NOMO-1 treated with dmso at 0.1 percent for 144 hours (cell line): ENCODE results near the gene FAM107B.

Source experiments
- DNase-seq: peaks from one replicate; lab custom pipeline; 2025; ENCODE audit not compliant: unreplicated experiment; lab: John Stamatoyannopoulos, UW

The FAM107B gene

GRCh38 chr10:14518149-14518548, 256.5 kb downstream of the FAM107B start:
- DNase-seq = no peak

GRCh38 chr10:14513123-14513522, 261.6 kb downstream of the FAM107B start:
- DNase-seq = no peak

- DNase-seq = no peak
Observed at GRCh38 chr10:14510346-14510745, 264.4 kb downstream of the FAM107B start.

DNA sequence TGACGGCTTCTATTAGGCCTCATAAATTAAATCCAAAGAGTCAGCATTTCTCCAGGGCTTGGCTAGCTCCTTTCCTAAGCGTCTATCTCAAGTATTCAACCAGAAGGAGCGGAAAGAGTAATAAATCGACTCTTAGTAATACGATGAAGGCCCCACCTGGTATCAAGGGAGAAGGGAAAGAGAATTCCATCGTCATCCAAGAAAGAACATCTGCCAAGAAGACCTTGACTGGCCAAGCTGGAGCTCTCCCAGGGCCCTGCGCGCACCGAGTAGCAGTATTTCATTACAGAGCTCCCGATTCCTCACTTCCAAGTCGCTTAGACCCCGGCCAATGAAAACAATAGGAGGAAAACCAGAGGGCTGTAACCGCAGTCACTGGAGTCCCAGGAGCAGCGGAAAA, 266.0 kb downstream of the FAM107B start:
- DNase-seq = no peak

DNA sequence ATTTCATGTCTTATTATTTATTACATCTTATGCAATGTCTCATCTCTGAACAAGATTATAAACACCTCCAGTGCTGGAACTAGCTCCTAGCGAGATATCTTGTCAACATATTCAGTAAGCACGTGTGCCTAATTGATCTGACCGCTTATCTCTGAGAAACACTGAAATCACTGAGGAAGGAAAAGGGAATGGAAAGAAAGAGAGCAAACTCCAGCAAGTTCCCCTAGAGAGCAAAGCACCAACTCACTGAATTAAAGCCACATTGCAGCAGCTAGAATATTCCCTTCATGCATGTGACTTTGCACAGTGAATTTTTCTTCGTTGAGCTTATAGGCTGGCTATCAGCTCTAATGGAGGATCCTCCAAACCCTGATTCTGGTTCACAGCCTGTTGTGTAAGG, 266.9 kb downstream of the FAM107B start:
- DNase-seq = no peak

- no peak for DNase-seq
Observed at GRCh38 chr10:14507176-14507575, 267.5 kb downstream of the FAM107B start.

DNA sequence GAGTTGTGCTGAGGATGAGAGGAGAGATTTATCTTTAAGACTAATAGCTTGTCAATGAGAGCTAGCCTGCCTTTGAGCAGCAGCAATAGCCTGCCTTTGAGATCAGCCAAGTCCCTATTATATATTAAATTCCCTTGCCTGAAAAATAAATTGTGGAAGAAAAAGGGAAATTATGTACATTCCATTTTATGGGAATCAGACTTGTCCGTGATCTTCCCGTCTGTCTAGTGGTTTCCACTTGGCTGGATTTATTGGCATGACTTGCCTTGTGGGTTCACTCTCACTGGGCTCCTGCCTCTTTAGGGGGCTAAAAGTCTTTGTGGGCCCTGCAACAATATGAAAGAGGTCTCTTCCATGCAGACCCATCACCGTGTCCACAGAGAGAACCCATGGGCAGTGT, 272.3 kb downstream of the FAM107B start:
- no peak for DNase-seq

DNA sequence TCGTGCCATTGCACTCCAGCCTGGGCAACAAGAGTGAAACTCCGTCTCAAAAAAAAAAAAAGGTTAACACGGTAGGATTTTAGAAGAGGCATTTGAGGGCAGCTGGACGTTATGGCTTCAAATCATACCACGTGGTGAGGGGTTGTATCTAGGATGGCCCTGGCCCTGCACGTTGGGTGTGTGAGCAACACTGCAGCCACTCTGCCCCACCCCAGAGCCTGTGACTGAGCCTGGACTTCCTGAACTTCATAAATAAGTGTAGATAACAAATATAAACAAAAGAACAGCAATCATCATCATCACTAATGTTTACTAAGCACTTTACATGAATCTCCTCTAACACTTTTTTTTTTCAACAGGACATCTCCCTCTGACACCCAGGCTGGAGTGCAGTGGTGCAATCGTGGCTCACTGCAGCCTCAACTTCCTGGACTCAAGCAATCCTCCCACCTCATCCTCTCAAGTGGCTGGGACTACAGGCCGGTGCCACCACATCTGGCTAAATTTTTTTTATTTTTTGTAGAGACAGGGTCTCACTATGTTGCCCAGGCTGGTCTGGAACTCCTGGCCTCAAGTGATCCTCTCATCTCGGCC, 274.4 kb downstream of the FAM107B start:
- DNase-seq = no peak

DNA sequence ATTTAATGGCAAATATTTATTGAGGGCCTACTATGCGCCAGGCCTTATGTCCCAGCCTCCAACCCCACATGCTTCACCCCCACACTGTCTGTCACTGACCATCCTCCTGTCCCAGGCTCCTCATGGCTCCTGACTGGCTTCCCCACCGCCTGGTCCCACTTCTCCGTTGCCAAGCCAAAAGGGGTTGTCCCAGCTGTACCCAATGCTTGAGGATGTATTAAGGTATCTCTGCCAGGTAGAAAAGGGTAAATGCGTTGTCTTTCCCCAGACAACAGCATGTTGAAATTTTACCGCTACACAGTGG, 275.1 kb downstream of the FAM107B start:
- no peak for DNase-seq

DNA sequence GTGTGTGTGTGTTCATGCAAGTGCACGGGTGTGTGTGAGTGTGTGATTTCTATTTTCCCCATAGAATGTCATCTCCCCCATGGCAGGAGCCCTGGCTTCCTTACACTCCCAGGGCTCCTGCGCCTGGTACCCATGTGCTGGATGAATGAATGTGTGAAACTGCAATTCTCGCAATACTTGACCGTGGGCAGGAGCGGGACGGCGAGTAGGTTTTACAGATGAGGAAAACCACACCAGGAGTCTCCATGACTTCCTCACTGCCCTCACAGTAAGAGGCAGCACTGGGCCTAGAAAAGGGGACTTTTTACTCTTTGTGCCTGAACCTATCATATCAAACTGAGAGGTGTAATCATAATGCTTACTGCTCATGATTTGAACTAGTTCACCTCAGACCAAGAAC, 276.4 kb downstream of the FAM107B start:
- no peak for DNase-seq

- no peak for DNase-seq
Observed at GRCh38 chr10:14491811-14492210, 282.9 kb downstream of the FAM107B start.

DNA sequence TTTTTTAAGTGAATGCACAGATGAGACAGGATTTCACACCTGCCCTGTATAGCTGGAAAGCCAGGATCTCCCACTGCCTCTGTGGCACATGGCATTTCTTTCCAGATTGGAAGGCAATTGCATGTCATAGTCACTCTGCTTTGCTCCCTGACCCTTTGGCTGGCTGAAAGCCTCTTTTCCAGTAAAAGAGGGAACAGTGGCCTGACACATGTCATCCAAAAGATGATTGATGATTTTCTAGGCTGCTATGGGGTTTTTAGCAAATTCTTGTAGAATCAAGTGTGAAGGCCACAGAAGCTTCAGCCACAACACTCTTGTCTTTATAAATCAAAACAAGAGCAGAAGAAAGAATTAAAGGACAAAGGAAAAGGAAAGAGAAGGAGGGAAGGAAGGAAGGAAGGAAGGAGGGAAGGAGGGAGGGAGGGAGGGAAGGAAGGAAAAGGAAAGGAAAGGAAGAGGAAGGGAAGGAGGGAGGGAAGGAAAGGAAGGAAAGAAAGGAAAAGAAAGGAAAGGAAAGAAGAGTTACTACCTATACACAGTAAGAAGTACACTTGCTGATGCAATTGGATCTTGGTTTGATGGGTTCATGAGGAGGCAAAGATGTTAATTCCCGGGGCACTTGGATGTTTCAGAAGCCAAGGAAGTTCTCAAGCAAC, 285.0 kb downstream of the FAM107B start:
- no peak for DNase-seq

GRCh38 chr10:14487488-14487883, 287.2 kb downstream of the FAM107B start:
- DNase-seq = no peak

- no peak for DNase-seq
Observed at GRCh38 chr10:14486777-14487487, 287.8 kb downstream of the FAM107B start.

DNA sequence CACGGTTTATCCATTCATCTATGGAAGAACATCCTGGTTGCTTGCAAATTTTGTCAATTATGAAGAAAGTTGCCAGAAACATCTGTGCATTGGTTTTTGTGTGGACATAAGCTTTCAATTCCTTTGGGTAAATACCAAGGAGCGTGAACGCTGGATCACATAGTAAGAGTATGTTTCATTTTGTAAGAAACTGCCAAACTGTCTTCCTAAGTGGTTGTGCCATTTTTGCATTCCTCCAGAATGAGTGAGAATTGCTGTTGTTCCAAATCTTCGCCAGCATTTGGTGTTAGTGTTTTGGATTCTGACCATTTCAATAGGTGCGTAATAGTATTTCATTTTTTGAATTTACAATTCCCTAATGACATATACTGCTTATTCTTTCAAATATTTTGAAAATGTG, 288.7 kb downstream of the FAM107B start:
- DNase-seq = no peak

DNA sequence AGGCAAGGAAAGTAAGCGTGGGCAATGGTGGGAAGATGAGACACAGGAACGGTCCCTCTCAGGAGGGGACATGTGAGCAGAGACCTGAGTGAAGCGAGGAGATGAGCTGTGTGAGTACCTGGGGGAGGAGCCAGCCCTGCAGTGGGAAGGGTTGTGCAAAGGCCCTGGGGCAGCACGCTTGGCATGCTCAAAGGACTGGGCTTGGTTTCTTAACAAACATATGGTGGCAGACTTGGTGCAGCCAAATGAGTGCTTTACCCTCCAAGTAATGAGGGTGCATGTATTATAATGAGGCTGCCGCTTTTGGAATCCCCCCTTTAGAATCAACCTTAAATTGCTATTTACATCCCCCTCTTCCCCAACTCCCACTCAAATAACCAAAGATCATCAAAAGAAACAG, 291.3 kb downstream of the FAM107B start:
- DNase-seq = no peak

GRCh38 chr10:14481752-14482151, 292.9 kb downstream of the FAM107B start:
- no peak for DNase-seq

GRCh38 chr10:14481014-14481413, 293.7 kb downstream of the FAM107B start:
- DNase-seq = no peak

DNA sequence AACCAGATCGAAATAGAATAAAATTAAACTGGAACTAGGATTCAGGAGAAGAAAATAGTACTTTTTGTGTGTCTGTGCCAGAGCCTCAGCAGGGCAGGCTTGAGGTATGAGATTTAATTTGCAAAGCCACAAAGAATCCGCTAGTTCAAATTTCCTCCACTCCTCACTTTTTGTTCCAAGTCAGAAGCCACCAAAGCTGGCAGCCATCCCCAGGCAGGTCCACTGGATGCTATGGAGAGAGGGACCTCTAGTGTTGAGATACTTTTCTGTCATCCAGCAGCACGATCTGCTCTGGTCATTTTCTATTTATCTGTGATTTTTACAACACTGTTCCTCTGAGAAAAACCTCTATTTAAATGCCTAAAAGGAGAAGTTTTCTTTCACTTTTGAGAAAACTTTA, 296.1 kb downstream of the FAM107B start:
- DNase-seq = peak; percentile 7

DNA sequence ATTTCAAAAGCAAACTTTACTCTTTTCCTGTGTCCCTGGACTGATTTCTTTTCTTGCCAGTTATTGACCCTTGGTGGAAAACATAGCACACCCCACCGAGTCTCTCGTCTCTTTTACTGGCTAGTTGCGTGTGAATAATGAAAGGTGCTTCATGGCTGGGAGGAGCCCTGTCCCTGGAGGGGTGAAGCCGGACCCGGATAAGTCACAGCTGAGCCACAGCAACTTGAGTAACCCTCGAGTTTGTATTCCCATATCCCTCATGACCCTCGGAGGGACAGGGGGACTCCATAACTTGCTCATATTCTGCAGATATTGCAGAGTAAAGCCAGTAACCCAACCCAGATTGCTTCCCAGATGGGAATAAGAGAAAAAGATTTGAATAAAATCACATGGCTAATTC, 296.5 kb downstream of the FAM107B start:
- no peak for DNase-seq

- no peak for DNase-seq
Observed at GRCh38 chr10:14477408-14477710, 297.3 kb downstream of the FAM107B start.

DNA sequence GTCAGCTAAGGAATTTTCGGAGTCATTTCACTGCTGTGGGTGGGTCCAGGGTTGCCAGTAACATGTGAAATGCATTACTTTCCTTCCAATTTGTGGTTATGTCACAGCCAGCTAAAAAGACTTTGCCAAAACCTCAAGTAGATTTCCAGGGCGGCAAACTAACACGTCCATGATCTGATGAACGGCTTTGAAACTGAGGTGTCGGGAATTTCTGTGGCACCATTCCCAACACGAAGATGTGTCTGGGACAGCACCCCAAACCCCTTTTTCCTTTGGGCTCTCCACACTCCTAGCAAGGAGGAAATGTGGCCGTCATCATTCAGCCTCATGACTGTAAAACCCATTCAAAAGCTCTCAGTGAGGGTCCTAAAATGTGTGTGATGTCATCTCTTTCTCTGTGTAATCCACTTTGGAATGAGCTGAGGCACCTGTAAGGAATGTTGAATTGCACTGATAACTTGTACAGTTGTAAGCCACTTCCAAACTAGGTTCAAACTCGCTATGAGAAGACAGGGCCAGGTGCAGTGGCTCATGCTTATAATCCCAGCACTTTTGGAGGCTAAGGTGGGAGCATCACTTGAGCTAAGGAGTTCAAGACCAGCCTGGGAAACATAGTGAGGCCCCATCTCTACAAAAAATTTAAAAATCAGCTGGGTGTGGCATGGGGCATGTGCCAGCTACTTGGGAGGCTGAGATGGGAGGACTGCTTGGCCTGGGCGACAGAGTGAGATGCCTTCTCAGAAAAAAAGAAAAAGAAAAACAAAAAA, 297.9 kb downstream of the FAM107B start:
- no peak for DNase-seq
